Activated naive CD4-positive, alpha-beta T cell treated with Interleukin-2 at 50 U/mL for 16 hours (primary cell): ENCODE measurements around the gene KRTAP12-3.
A peak's percentile ranks its signal among the peaks of the same experiment; 100 is the strongest.
"Not testable (repeated sequence)": the region's sequence is repeated elsewhere in the genome, so short reads cannot be mapped to it uniquely, and the experiment has no call there.

Source experiments
- DNase-seq: peaks from one replicate; pipeline ENCODE4 v3.0.0-alpha.2; 2020

The KRTAP12-3 gene, protein sequence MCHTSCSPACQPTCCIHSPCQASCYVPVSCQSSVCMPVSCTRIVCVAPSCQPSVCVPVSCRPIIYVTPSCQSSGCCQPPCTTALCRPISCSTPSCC

DNA sequence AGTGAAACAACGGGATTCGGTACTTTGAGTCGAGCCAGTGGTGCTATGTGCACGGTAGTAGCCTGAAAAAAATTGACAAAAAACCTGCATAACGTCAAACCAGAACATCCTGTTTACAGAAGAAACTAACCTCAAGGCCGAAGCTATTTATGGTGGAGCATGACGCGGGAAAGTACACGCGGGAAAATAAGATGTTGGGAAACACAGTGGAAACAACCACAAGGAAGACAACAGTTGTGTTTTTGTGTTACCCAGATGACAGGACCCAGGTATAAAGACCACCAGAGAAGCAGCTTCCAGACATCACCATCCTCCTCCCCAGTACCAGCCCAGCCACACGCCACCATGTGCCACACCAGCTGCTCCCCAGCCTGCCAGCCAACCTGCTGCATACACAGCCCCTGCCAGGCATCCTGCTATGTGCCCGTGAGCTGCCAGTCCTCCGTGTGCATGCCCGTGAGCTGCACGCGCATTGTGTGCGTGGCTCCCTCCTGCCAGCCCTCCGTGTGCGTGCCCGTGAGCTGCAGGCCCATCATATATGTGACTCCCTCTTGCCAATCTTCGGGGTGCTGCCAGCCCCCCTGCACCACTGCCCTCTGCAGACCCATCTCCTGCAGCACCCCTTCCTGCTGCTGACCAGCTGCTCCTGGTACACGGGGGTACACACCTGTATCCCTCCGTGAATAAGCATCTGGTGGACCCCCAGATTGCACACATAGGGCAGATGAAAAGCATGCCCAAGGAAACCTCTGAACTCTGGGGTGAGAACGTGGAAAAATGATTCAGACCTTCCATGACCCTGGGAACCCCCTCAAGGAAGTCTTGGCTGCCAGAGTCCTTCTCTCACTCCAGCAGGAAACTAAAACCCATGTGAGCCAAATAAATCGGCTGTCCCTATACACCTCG lies at the start of gene KRTAP12-3:
KRTAP12-3 (plus strand) TSS at position 298 of the 906 bp plus-strand sequence; CDS start at position 346, 48 bp downstream.
- DNase-seq = peak; percentile 33

DNA sequence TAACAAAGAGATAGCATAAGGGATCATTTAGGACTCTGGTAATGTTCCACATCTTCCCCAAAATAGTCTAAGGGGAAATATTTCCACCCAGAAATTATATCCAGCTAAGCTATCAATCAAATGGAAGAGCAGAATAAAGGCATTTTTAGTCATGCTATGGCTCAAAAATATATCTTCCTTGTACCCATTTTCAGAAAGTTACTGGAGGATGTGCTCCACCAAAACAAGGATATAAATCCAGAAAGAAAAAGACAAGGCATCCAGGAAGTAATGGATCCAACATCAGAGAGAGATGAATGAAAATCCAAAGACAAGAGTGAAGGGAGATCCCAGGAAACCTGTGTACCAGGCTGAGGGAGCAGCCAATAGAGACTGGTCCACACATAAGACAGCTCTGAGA lies 48.5 kb upstream of the KRTAP12-3 start:
- DNase-seq = no peak

DNA sequence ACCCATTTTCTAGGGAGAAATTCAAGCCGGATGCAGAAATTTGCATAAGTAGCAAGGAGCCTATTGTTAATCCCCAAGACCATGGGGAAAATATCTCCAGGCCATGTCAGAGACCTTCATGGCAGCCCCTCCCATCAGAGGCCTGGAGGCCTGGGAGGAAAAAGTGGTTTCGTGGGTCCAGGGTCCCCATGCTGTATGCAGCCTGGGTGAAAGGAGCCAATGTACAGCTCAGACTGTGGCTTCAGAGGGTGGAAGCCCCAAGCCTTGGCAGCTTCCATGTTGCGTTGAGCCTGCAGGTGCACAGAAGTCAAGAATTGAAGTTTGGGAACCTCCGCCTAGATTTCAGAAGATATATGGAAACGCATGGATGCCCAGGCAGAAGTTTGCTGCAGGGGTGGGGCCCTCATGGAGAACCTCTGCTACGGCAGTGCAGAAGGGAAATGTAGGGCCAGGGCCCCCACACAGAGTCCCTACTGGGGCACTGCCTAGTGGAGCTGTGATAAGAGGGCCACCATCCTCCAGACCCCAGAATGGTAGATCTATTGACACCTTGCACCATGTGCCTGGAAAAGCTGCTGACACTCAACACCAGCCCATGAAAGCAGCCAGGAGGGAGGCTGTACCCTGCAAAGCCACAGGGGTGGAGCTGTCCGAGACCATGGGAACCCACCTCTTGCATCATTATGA lies 47.4 kb upstream of the KRTAP12-3 start:
- not testable (repeated sequence) for DNase-seq

DNA sequence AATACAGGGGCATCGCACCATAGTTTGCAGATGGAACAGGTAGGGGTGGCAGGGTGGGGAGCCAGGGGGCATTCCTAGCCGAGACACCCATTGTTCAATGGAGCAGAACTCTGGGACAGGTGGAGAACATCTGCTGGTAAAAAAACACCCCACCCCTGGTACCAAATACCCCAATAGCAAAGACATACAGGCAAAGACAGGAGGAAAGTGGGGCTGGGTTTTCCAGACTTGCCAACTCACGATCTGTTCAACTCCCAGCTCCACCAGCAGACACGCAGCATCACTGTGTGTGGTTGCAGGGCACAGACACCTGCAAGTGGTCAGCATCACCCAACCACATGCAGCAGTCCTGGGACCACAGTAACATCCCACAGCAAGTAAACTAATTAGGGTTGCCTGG lies 46.2 kb upstream of the KRTAP12-3 start:
- no peak for DNase-seq

DNA sequence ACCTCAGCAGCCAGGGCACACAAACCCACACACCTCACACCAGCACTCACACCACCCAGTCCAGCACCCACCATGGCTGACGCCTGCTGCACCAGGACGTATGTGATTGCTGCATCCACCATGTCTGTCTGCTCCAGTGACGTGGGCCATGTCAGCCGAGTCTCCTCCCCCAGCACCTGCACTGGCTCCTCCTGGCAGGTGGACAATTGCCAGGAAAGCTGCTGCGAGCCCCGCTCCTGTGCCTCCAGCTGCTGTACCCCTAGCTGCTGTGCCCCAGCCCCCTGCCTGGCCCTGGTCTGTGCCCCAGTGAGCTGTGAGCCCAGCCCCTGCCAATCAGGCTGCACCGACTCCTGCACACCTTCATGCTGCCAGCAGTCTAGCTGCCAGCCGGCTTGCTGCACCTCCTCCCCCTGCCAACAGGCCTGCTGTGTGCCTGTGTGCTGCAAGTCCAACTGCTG lies 45.7 kb upstream of the KRTAP12-3 start, which contains the start of gene KRTAP10-8:
KRTAP10-8 (plus strand) TSS at position 51 of the 458 bp plus-strand sequence; CDS start at position 73, 22 bp downstream.
- DNase-seq = no peak

DNA sequence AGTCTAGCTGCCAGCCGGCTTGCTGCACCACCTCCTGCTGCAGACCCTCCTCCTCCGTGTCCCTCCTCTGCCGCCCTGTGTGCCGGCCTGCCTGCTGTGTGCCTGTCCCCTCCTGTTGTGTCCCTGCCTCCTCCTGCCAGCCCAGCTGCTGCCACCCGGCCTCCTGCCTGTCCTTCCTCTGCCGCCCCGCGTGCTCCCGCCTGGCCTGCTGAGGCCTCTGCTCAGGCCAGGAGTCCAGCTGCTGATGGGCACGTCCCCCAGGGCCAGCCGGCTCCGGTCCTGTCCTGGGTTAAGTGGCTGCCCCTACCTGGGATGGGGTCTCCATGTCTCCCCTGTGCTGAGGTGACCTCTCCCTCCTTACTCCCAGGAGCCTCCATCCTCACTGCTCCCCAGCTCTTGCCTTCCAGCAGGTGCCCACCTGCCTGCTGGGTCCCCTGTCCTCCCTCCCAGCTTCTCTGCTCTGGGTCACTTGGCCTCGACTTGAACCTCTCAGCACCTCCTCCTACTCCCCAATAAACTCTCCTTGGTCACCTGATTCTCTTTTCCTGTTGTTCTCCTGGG lies 45.0 kb upstream of the KRTAP12-3 start:
- DNase-seq = no peak

DNA sequence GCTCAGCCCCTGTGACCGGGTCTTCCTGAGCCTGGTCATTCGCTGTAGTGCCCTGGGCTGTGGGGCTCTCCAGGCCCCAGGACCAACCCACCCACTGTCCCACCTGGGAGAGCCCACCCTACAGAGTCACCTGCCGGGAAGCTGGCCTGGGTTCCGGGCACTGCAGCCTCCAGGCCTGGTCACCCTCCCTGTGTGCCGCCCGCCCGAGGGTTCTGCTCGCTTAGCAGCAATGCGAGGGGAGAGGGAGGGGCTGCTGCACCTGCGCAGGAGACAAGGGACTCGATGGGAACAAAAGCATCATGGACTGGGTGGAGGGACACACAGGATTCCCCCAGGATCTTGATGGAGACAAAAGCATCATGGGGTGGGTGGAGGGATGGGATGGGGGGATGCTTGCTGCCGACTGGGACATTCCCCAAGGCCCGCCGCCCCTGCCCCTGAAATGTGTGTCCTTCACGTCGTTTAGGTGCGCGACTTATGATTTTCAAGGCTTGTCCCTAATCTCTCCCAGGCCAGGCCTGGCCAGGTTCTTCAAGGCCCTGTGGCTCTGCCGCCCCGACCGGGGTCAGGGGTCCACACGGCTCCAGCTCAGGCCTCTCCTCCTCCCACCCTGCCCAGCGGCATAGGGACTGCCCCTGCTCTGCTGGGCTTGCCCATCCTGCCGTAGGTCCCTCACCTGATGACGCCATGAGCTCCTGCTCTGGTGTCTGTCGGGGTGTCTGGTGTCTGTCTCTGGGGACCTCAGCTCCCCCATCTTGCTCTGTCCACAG lies 44.2 kb upstream of the KRTAP12-3 start:
- DNase-seq = no peak

DNA sequence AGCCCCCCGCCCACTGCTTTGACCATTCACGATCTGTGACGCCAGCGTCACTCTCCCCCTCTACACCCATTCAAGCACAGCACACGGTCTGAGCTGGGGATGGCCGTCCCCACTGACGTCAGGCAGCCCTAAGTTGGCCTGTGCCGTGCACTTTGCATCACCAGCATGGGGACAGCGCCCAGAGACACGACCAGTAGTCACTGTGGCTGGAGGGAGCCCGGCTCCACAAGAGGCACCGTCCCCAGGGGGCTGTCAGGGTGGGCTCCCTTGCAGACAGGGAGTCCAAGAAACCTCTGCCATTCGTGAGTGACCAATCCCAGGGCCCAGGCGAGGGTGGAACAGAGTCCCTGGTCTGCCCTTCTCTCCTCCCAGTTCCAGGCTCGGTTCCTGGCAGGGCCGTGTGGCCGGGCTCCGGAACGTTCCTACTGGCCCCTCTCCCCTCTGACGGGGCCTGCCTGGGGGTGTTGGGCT lies 43.5 kb upstream of the KRTAP12-3 start:
- no peak for DNase-seq

DNA sequence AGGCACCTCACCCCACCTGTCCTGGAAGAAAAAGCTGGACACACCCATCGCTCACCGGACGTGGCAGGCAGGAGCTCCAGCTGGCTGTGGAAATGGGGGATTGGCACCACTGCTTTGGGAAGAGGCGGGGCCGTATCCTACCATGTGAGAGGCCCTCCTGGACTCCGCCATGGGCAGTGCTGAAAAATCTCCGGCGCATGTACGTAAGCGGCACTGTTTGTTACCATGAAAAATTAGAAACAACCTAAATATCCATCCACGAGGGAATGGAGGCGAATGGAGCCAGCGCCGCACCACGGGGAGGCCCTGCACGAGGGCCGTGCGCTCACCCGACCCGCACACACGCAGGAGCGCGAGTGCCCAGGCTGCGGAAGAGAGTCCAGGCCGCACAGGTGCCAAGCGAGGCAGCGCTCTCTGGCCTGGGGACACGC lies 42.8 kb upstream of the KRTAP12-3 start:
- DNase-seq = no peak

DNA sequence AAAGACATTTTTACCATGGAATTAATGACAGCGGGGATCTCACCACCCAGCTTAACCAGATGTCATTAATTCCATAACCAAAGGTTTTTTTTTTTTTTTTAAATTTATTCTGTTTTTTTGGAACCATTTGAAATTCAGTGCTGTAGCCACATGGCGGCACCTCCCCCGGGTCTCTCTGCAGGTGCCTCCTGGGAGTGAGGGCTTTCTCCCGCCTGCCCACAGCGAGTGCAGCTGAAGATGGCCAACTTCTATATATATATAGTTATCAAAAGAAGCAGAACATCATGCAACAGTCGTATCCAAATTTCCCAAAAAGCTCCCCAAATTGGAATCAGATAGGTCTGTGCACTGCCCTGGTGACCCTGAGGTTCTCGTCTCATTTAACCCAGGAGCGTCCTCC lies 42.3 kb upstream of the KRTAP12-3 start:
- DNase-seq = no peak

DNA sequence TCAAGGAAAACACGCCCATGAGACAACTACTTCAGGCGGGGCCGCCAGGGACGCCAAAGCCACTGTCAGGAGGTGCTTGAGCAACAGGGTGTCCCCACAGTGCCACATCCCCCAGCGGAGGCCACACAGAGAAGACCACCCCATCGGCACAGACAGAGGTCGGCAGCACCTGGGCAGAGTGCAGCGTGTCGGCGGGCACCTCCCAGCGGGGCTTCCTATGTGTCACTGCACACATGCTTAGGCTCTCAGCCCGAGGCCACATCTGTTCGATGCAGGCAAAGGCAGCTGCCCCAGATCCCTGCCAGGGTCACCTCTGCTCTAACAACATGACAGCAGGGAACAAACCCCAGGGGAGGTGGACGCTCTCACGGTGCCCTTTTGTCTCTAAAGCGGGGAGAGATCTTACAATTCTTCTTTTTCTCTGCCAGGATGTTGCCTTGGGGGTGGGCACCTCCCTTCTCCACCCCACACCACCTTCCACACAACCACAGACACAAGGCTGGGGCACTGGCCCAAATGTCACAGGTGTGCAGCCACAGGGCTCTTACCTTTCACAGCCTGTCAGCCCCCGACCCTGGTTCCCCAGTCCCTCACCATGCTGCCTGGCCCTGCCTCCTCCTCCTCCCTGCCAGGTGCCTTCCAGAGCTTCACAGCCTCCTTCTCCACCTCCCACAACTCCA lies 41.7 kb upstream of the KRTAP12-3 start:
- DNase-seq = no peak

DNA sequence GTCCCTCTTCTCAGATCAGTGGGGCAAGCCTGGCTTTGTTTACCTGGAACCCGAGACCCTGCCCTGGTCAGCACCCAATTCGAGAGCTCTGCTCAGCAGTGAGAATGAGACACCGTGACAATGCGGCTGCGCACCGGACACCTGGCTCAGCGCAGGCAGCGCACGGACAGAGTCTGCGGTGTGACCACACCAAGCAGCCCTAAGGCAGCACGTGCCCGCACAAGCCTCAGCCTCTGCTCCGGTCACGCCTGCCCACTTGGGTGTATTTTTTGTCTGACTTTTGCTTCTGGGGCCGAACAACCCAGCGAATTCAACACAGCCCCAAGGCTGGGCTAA lies 41.2 kb upstream of the KRTAP12-3 start:
- DNase-seq = no peak

DNA sequence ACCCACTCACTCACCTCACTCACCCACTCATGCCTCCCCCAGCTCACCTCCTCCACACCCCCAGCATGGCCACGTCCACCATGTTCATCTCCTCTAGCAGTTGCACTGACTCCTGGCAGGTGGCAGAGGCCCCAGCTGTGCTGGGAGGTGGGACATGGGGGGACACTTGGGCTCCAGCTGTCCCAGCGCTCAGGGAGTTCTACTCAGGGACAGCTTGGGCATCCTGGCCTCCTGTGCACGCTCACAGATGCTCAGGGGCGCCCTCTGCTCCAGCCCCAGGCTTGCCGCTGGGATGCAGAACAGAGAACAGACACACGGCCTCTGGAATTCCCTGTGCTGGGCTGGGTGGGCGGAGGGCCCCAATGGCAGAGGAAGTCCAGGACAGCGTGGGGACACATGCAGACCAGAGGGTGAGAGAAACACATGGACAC lies 40.6 kb upstream of the KRTAP12-3 start:
- no peak for DNase-seq

DNA sequence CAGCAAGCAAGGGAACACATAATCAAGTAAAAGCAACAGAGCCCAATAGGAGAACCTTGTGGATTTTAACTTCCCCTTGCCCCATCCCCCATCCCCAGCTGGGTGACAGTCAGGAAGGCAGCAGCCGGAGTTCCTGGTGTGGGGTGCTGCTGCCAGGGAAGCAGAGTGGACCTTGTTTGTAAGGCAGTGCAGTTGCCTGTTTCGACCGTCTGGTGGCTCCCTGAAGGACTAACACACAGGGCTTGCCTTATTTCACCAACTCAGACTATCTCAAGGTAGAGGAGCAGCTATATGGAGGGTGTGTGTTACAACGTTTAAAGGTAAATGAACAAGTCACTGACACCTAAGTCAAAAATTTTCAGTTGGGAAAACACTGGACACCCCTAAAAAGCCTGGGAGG lies 39.2 kb upstream of the KRTAP12-3 start:
- peak; percentile 5 for DNase-seq

DNA sequence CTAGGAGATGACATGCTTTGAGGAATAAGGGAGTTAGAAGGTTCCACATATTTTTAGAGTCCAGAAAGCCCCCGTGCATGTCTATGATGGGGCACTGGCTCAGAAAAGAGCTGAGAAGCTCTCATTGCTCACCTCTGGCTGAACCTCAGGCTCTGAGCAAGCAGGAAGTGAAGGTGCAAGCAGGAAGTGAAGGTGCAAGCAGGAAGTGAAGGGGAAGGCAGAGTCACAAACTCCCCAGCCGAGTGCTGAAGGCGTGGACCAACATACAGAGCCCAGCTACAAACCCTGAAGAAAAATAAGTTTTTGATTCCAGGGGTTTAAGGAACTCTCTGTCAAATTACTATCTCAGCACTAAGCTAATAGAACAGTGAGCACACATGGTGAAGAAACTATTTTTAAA lies 38.8 kb upstream of the KRTAP12-3 start:
- DNase-seq = peak; percentile 60

DNA sequence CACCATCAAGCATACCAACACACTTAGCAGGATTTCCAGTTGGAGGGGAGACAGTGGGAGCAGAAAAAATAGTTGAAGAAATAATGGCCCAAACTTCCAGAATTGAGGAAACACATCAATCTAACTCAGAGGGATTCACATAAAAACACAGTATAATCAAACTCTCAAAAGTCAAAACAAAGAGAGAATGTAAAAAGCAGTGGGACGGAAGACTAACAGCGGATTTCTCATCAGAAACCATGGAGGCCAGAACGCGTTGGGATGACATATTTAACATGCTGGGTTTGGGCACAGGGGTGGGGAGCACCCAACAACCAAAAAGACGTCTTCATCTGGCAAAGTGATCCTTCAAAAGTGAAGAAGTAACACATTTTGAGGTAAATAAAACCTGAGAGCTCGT lies 37.8 kb upstream of the KRTAP12-3 start:
- no peak for DNase-seq

DNA sequence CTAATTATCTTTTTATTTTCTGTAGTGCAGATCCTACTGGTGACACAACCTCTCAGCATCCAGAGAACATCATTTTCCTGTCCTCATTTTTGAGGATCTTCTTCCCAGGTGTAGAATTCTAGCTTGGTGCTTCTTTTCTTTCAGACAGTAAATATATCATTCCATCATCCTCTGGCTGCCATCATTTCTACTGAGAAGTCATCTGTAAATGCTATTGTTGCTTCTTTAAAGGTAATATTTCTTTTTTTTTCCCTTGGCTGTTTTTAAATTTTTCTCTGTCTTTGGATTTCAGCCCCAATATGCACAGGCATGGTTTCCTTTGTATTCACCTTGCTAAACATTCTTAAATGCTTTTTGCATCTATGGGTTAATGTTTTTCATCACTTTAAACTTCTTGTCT lies 34.2 kb upstream of the KRTAP12-3 start:
- no peak for DNase-seq

DNA sequence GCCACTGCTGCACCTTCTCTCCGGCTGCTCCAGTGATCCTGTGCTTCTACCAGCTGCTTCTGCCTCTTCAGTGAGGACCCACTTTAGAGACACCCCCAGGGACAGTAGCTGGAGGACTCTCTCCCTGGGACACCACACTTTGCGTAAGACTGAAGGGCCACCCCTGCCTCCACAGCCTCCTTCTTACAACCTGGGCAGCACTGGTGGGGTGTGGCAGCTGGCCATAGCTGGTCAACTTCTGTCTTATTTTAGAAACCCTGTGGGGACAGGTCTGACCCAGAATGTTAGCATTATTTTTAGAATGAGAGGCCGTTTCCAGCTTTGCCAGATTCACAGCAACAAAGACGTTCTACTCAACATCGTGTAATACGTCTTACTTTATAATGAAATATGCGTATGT lies 32.0 kb upstream of the KRTAP12-3 start:
- no peak for DNase-seq

DNA sequence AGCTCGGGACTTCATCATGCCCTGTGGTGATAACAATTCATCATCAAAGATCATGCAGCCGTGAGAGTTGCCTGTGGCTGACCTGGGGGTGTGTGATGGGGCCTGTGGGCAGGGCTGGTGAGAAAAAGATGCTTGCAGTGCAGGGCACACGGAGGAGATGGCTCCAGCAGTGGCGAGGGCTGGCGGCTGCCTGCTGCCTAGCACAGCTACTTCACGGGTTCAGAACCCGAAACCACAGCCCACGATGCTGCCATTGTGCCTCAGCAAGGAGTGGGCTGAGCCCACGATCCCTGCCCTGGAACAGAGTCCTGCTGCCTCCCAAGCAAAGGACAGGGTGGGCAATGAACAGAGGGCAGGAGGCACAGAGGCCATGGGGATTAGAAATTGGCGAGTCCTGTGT lies 31.5 kb upstream of the KRTAP12-3 start:
- no peak for DNase-seq

DNA sequence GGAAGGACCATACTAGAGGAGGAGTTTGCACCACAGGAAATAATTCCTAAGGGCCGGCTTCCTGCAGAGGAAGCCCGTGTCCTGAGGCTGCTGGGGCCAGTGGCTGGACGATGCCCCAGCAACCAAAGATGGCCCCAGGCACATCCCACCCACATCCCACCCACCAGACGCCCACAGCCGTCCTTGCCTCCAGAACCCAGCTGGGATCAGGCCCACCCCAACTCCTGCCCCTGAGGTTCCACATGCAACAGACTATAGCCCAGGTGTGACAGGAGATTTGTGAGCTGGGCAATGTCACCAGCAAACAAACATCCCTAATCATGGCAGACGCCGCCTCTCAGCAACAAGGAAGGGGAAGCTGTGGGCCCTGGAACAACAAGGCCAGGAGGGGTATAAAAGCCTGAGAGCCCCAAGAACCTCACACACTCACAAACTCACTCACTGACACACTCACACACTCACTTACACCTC lies 31.0 kb upstream of the KRTAP12-3 start, which contains the start of gene KRTAP10-9:
KRTAP10-9 (plus strand) TSS at position 421 of the 471 bp plus-strand sequence. CDS start 79 bp downstream, outside the sequence.
- no peak for DNase-seq

DNA sequence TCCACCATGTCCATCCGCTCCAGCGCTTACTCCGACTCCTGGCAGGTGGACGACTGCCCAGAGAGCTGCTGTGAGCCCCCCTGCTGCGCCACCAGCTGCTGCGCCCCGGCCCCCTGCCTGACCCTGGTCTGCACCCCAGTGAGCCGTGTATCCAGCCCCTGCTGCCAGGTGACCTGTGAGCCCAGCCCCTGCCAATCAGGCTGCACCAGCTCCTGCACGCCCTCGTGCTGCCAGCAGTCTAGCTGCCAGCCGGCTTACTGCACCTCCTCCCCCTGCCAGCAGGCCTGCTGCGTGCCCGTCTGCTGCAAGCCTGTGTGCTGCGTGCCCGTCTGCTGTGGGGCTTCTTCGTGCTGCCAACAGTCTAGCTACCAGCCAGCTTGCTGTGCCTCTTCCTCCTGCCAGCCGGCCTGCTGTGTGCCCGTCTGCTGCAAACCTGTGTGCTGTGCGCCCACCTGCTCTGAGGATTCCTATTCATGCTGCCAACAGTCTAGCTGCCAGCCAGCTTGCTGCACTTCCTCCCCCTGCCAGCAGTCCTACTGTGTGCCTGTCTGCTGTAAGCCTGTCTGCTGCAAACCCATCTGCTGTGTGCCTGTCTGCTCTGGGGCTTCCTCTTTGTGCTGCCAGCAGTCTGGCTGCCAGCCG lies 30.4 kb upstream of the KRTAP12-3 start:
- not testable (repeated sequence) for DNase-seq
